Measurements from ENCODE around the gene EIF1AX.
A peak's percentile ranks its signal among the peaks of the same experiment; 100 is the strongest.

EIF1AX gene

GRCh38 chrX:20140420-20140819 is 1.2 kb downstream of the EIF1AX start:
- Histone ChIP-seq H4K20me1 (ENCODE audit: control insufficient read depth, insufficient read depth, low read depth, low read length) (peaks cover 16% of the 10 kb centered on the region; the same call in 1 of the 2 replicates), H3K9me2 (replicated peaks; ENCODE audit: control insufficient read depth, low read length) (no peaks in the 10 kb centered on the region), H3F3A (ENCODE audit: control insufficient read depth, insufficient read depth) (no peaks in the 10 kb centered on the region), H3K36me3 (ENCODE audit: control insufficient read depth, low read length) (peaks cover 54% of the 10 kb centered on the region), H3K4me1 (ENCODE audit: control insufficient read depth, low read length) (peaks cover 20% of the 10 kb centered on the region), H3K4me3 (ENCODE audit: low read length) (peak overlapping the region; percentile 82), H3K79me2 (ENCODE audit: control insufficient read depth, low read length) (peaks cover 57% of the 10 kb centered on the region), H3K4me2 (ENCODE audit: low read length) (peak overlapping the region; percentile 74), H3K27me3 (ENCODE audit: control insufficient read depth, low read length) (no peaks in the 10 kb centered on the region), H3K27ac (ENCODE audit: low read depth, low read length) (no peak overlapping the region), H3K9me3 (ENCODE audit: control insufficient read depth, insufficient read depth, low read length) (no peaks in the 10 kb centered on the region)
- TF ChIP-seq CTCF (IDR thresholded peaks at IDR 0.05; ENCODE audit: low read depth, low read length, poor library complexity, severe bottlenecking) (no peak), EZH2phosphoT487 (IDR thresholded peaks at IDR 0.05; ENCODE audit: borderline replicate concordance, low read length) (no peak)

- Histone ChIP-seq H3F3A (ENCODE audit: control insufficient read depth, insufficient read depth) (no peaks in the 10 kb centered on the region), H3K27me3 (ENCODE audit: control insufficient read depth, low read length) (no peaks in the 10 kb centered on the region), H3K27ac (ENCODE audit: low read depth, low read length) (no peak overlapping the region), H3K9me2 (replicated peaks; ENCODE audit: control insufficient read depth, low read length) (no peaks in the 10 kb centered on the region), H4K20me1 (ENCODE audit: control insufficient read depth, insufficient read depth, low read depth, low read length) (peaks cover 16% of the 10 kb centered on the region; the same call in 1 of the 2 replicates), H3K4me2 (ENCODE audit: low read length) (peak overlapping the region; percentile 74), H3K4me1 (ENCODE audit: control insufficient read depth, low read length) (peaks cover 20% of the 10 kb centered on the region), H3K36me3 (ENCODE audit: control insufficient read depth, low read length) (peaks cover 58% of the 10 kb centered on the region), H3K4me3 (ENCODE audit: low read length) (peak overlapping the region; percentile 82), H3K79me2 (ENCODE audit: control insufficient read depth, low read length) (peaks cover 60% of the 10 kb centered on the region), H3K9me3 (ENCODE audit: control insufficient read depth, insufficient read depth, low read length) (no peaks in the 10 kb centered on the region)
- TF ChIP-seq CTCF (IDR thresholded peaks at IDR 0.05; ENCODE audit: low read depth, low read length, poor library complexity, severe bottlenecking) (no peak), EZH2phosphoT487 (IDR thresholded peaks at IDR 0.05; ENCODE audit: borderline replicate concordance, low read length) (no peak)
These were observed 1.7 kb downstream of the EIF1AX start for GRCh38 chrX:20139966-20140365.

- Histone ChIP-seq H3K9me2 (replicated peaks; ENCODE audit: control insufficient read depth, low read length) (no peaks in the 10 kb centered on the region), H3K27ac (ENCODE audit: low read depth, low read length) (no peak overlapping the region), H3K36me3 (ENCODE audit: control insufficient read depth, low read length) (peaks cover 85% of the 10 kb centered on the region), H3K9me3 (ENCODE audit: control insufficient read depth, insufficient read depth, low read length) (no peaks in the 10 kb centered on the region), H3F3A (ENCODE audit: control insufficient read depth, insufficient read depth) (peaks cover 1% of the 10 kb centered on the region), H4K20me1 (ENCODE audit: control insufficient read depth, insufficient read depth, low read depth, low read length) (peaks cover 16% of the 10 kb centered on the region; the same call in 1 of the 2 replicates), H3K4me2 (ENCODE audit: low read length) (no peak overlapping the region), H3K4me1 (ENCODE audit: control insufficient read depth, low read length) (peaks cover 14% of the 10 kb centered on the region), H3K79me2 (ENCODE audit: control insufficient read depth, low read length) (peaks cover 54% of the 10 kb centered on the region), H3K4me3 (ENCODE audit: low read length) (no peak overlapping the region), H3K27me3 (ENCODE audit: control insufficient read depth, low read length) (no peaks in the 10 kb centered on the region)
- TF ChIP-seq EZH2phosphoT487 (IDR thresholded peaks at IDR 0.05; ENCODE audit: borderline replicate concordance, low read length) (no peak), CTCF (IDR thresholded peaks at IDR 0.05; ENCODE audit: low read depth, low read length, poor library complexity, severe bottlenecking) (no peak)
These were observed 5.7 kb downstream of the EIF1AX start for GRCh38 chrX:20135944-20136343.
